Activated CD8-positive, alpha-beta memory T cell treated with anti-CD3 and anti-CD28 coated beads for 4 hours (primary cell): ENCODE measurements around the gene INPP4A.

Experiments
- DNase-seq, 2 donors: peaks; one replicate each; pipeline ENCODE4 v3.0.0-alpha.2; 2020; ENCODE audit warnings: low read depth in 2 of 2

The INPP4A gene

GRCh38 chr2:98540536-98540935 lies 95.9 kb downstream of the INPP4A start:
- DNase-seq, result no peak

GRCh38 chr2:98541489-98541888 lies 96.8 kb downstream of the INPP4A start:
- no peak for DNase-seq

- DNase-seq, result no peak
Observed at GRCh38 chr2:98541906-98542305, 97.2 kb downstream of the INPP4A start.

GRCh38 chr2:98543214-98543613 lies 98.6 kb downstream of the INPP4A start:
- no peak for DNase-seq

- DNase-seq, result no peak
Observed at GRCh38 chr2:98543842-98544241, 99.2 kb downstream of the INPP4A start.

- DNase-seq, result no peak
Observed at GRCh38 chr2:98545591-98545990, 100.9 kb downstream of the INPP4A start.

GRCh38 chr2:98546186-98546585 lies 101.5 kb downstream of the INPP4A start:
- DNase-seq, result no peak

GRCh38 chr2:98547092-98547790 lies 102.6 kb downstream of the INPP4A start:
- no peak for DNase-seq

GRCh38 chr2:98548920-98549818 lies 104.5 kb downstream of the INPP4A start:
- DNase-seq, result no peak

- DNase-seq, result no peak
Observed at GRCh38 chr2:98550165-98550564, 105.5 kb downstream of the INPP4A start.

GRCh38 chr2:98551316-98551715 lies 106.7 kb downstream of the INPP4A start:
- no peak for DNase-seq

GRCh38 chr2:98552499-98553179 lies 108.0 kb downstream of the INPP4A start:
- no peak for DNase-seq

GRCh38 chr2:98554116-98554861 lies 109.6 kb downstream of the INPP4A start:
- no peak for DNase-seq

GRCh38 chr2:98555696-98556095 lies 111.0 kb downstream of the INPP4A start:
- no peak for DNase-seq

- DNase-seq, result no peak
Observed at GRCh38 chr2:98556344-98557033, 111.8 kb downstream of the INPP4A start.

- DNase-seq, result no peak
Observed at GRCh38 chr2:98558852-98559530, 114.3 kb downstream of the INPP4A start.

GRCh38 chr2:98559581-98559980 lies 114.9 kb downstream of the INPP4A start:
- DNase-seq, result no peak

GRCh38 chr2:98560256-98560771 lies 115.7 kb downstream of the INPP4A start:
- DNase-seq, result no peak

- DNase-seq, result no peak
Observed at GRCh38 chr2:98561018-98561417, 116.4 kb downstream of the INPP4A start.
